ENCODE results near the gene ZNF148. TPM values are rescaled to one million over a fixed set of nuclear protein-coding genes. Genes with fewer than 3 reads are reported as not detected.

The ZNF148 gene
- total RNA-seq, 6 donors from 2014 or later, result 24.5 to 42.9 (median 32.8) TPM

- H3K4me1 ChIP-seq, result peaks cover 0 to 10% (median 0%) of the 10 kb centered on the region in 4 donors
- TF ChIP-seq CTCF (IDR thresholded peaks at IDR 0.05) (no peak), POLR2A (IDR thresholded peaks at IDR 0.05) (no peak), POLR2AphosphoS5 (IDR thresholded peaks at IDR 0.05) (no peak), EP300 (IDR thresholded peaks at IDR 0.05) (no peak)
- no peaks in the 10 kb centered on the region for H3K27me3 ChIP-seq
- no peak overlapping the region for H3K4me3 ChIP-seq
- H3K36me3 ChIP-seq, result peaks cover 0 to 15% (median 5%) of the 10 kb centered on the region in 4 donors
- ATAC-seq (ENCODE audit: low FRiP score in 2 of 2) (no peak), DNase-seq (no peak)
- no peaks in the 10 kb centered on the region for H3K9me3 ChIP-seq
- H3K27ac ChIP-seq, result no peak overlapping the region
- WGBS, 2 donors, result 68 to 77% methylated on average over 4 of the region's 4 CpGs
Observed at GRCh38 chr3:125289429-125289981, 85.6 kb downstream of the ZNF148 start.

- Histone ChIP-seq H3K4me3 (no peak overlapping the region), H3K27ac (no peak overlapping the region), H3K27me3 (no peaks in the 10 kb centered on the region), H3K9me3 (no peaks in the 10 kb centered on the region), H3K4me1 (peaks cover 0 to 10% (median 0%) of the 10 kb centered on the region in 4 donors), H3K36me3 (peaks cover 0 to 15% (median 5%) of the 10 kb centered on the region in 4 donors)
- TF ChIP-seq CTCF (IDR thresholded peaks at IDR 0.05) (no peak), EP300 (IDR thresholded peaks at IDR 0.05) (no peak), POLR2AphosphoS5 (IDR thresholded peaks at IDR 0.05) (no peak), POLR2A (IDR thresholded peaks at IDR 0.05) (no peak)
- ATAC-seq (ENCODE audit: low FRiP score in 2 of 2) (no peak), DNase-seq (no peak)
- 96 to 97% methylated on average over 2 of the region's 2 CpGs for WGBS, 2 donors
Observed at GRCh38 chr3:125287248-125287647, 87.9 kb downstream of the ZNF148 start.

GRCh38 chr3:125281381-125281780, 93.7 kb downstream of the ZNF148 start:
- no peaks in the 10 kb centered on the region for H3K27me3 ChIP-seq
- H3K4me3 ChIP-seq, result no peak overlapping the region
- no peak for DNase-seq
- TF ChIP-seq POLR2AphosphoS5 (IDR thresholded peaks at IDR 0.05) (no peak), EP300 (IDR thresholded peaks at IDR 0.05) (no peak), POLR2A (IDR thresholded peaks at IDR 0.05) (no peak), CTCF (IDR thresholded peaks at IDR 0.05) (no peak)
- no peak overlapping the region for H3K27ac ChIP-seq
- H3K36me3 ChIP-seq, result peaks cover 0 to 6% (median 1%) of the 10 kb centered on the region in 4 donors
- ATAC-seq (ENCODE audit: low FRiP score in 2 of 2), result no peak
- WGBS, 2 donors, result 46 to 75% methylated on average over 1 of the region's 1 CpG
- no peaks in the 10 kb centered on the region for H3K9me3 ChIP-seq
- peaks cover 0 to 8% (median 3%) of the 10 kb centered on the region in 4 donors for H3K4me1 ChIP-seq

- no peaks in the 10 kb centered on the region for H3K27me3 ChIP-seq
- no peak for TF ChIP-seq CTCF (IDR thresholded peaks at IDR 0.05)
- TF ChIP-seq EP300 (IDR thresholded peaks at IDR 0.05), result no peak
- no peak for TF ChIP-seq POLR2AphosphoS5 (IDR thresholded peaks at IDR 0.05)
- no peak for TF ChIP-seq POLR2A (IDR thresholded peaks at IDR 0.05)
- H3K36me3 ChIP-seq, result peaks cover 0 to 11% (median 2%) of the 10 kb centered on the region in 4 donors
- whole genome bisulfite sequencing, 2 donors, result 95 to 99% methylated on average over 2 of the region's 2 CpGs
- H3K4me1 ChIP-seq, result peaks cover 0 to 8% (median 3%) of the 10 kb centered on the region in 4 donors
- no peak overlapping the region for H3K27ac ChIP-seq
- ATAC-seq (ENCODE audit: low FRiP score in 2 of 2), result no peak
- no peak for DNase-seq
- no peak overlapping the region for H3K4me3 ChIP-seq
- no peaks in the 10 kb centered on the region for H3K9me3 ChIP-seq
Observed at GRCh38 chr3:125280668-125281361, 94.3 kb downstream of the ZNF148 start.

Data from upper lobe of left lung (tissue), 6 donors.